Psoas muscle (tissue), 8 donors: Measurements from ENCODE around the gene PRKAR1A. TPM values are rescaled to one million over a fixed set of nuclear protein-coding genes. Genes with fewer than 3 reads are reported as not detected.

Experiments
- ATAC-seq, 4 donors: fragments of 200-7000 bp; cut with Tn5 transposase; one replicate each; pipeline ENCODE4 v1.9.1; 2020; ENCODE audit warnings: moderate library complexity in 3 of 4, mild to moderate bottlenecking in 2 of 4
- DNase-seq, 2 donors: peaks; one replicate each; pipeline ENCODE4 v3.0.0-alpha.2; 2020
- H3K27ac ChIP-seq: fragments of 200-600 bp; one replicate; pipeline ENCODE4 v1.8.0; 2022
- H3K27me3 ChIP-seq, 3 donors: fragments of 200-600 bp in 1 of 3; one replicate each; pipeline versions ENCODE4 v1.6.1 to v1.8.0; 2013 to 2022; ENCODE audit warnings: low read length in 2 of 3, mild to moderate bottlenecking in 2 of 3, moderate library complexity in 1 of 3; ENCODE audit not compliant: insufficient read depth in 3 of 3
- H3K36me3 ChIP-seq, 2 donors: fragments of 200-600 bp in 1 of 2; one replicate each; pipeline versions ENCODE4 v1.6.1 to v1.8.0; 2013 to 2022; ENCODE audit warnings: low read depth in 1 of 2, mild to moderate bottlenecking in 1 of 2, moderate library complexity in 1 of 2; ENCODE audit not compliant: insufficient read depth in 1 of 2
- H3K4me1 ChIP-seq: fragments of 200-600 bp; one replicate; pipeline ENCODE4 v1.8.0; 2022
- H3K4me3 ChIP-seq: fragments of 200-600 bp; one replicate; pipeline ENCODE4 v1.8.0; 2022; ENCODE audit warnings: mild to moderate bottlenecking
- H3K9me3 ChIP-seq: fragments of 200-600 bp; one replicate; pipeline ENCODE4 v1.8.0; 2022
- WGBS, 3 donors: extraction: QIAGEN DNeasy Blood & Tissue Kit; methylation state at CpG; one replicate each; pipeline versions ENCODE4 v1.1.6 to v1.1.7; 2013; 5-methylcytosine and 5-hydroxymethylcytosine counted together
- intact Hi-C, 2 donors: fragments of 100-400 bp; cut with DNase I; formaldehyde crosslinking; loops; one replicate each; pipeline versions ENCODE4 v1.11.0 to v1.14.2; 2022
- polyA plus RNA-seq, 3 donors: library from polyadenylated mRNA; stranded (reverse); fragments of 200-250 nt; gene quantifications; one replicate each; pipeline ENCODE4 v1.2.3, GENCODE V29; 2013
- total RNA-seq, 4 donors: library from RNA; stranded (reverse); fragmentation: NEBNext Ultra II Directional in 2 of 4; extraction: Animal tissue kit (Norgen Biotek cat#: 25700) in 2 of 4; gene quantifications; one replicate each; pipeline versions ENCODE4 v1.2.1 to v1.2.4, GENCODE V29; 2021 to 2023
- TF ChIP-seq, protein P1 (sequence below): fragments of 200-600 bp; IDR thresholded peaks from one replicate; pipeline ENCODE4 v1.8.0; 2022; ENCODE audit warnings: antibody characterized with exemption
- donor health status: healthy with polysubstance abuse.
- donor health status: DM: no; HTN: no; CAD: no; lungs with moderate emphysema.
- donor health status: Bipolar disorder and iron deficiency.
- donor health status: healthy.
- donor health status: DM: yes; HTN: yes; CAD: no.
- donor health status: DM: no; HTN: no; CAD: no.
- donor health status: DM: no; HTN: no; CAD: no.
- donor health status: DM: yes; HTN: yes; CAD: no.

PRKAR1A gene
- total and polyA plus RNA-seq, 7 donors = 145 to 2,295 (median 386) TPM

DNA sequence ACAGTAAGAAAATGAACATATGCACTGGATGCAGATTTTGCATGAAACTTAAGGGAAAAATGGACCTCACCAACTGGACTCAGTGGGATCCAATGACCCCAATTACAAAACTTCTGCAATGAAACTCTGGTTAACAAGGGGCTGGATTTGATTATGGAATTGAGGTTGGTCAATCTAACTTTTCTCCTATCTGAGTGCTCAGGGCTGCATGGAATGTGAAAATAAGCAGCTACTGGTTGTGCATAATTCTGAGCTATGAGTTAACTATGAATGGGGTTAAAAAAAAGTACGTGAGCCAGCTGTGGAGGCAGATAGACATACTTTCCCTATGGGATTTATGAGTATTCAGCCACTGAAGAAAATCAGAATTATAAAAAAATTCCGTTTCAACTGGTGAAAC, 79.8 kb downstream of the PRKAR1A start:
- intact Hi-C loops = no loop called here
- no peaks in the 10 kb centered on the region for H3K4me1 ChIP-seq
- H3K36me3 ChIP-seq = no peaks in the 10 kb centered on the region

DNA sequence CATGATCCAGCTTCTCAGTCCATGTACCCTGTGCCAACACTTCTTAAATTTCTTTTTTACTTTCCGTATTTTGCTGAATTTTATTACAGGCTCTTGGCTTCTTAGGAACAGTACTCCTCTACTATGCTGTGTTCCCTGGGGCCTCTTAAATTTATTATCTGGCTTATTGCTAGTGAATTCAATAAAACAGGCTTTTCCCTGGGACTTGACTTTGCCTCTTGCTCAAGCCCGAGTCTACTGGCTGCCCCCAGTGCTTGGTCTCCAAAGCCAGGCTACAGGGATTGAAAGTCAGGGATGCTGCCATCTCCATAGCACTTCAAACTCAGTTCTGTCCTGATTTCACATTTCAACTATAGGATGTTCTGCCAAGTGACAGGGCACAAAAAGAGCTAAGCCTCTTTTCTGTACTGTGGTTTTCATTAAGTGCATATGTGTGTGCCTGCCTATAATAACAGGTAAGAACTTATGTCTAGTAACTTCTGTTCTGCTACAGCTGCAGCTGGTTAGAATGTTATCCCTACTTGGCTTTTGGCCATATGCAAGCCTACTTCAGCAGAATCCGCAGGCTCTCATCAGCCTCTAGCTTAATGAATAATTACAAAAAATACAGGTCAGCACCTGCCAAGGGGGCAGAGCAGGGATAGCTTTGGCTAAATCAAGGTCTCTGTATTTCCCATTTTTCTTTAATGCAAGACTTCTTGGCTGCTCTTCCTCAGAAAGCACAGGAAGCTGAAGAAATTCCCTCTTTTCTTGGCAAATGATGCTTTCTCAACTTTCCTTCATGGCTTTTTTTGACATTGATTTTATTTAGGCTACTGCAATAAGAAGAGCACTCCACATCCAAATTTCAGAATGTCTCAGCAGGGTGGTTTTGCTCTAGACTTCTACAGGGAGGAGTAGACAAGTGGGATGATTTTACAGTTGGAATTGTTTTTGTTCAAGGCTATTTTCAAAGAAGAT, 80.7 kb downstream of the PRKAR1A start:
- intact Hi-C loops = no loop called here
- H3K27ac ChIP-seq = no peak overlapping the region

More for the DNA sequence above, 79.8 kb downstream of the PRKAR1A start:
- Histone ChIP-seq H3K27me3 (no peaks in the 10 kb centered on the region), H3K4me3 (no peak overlapping the region), H3K9me3 (no peaks in the 10 kb centered on the region), H3K27ac (no peak overlapping the region)
- no peak for ATAC-seq
- TF ChIP-seq, protein P1, sequence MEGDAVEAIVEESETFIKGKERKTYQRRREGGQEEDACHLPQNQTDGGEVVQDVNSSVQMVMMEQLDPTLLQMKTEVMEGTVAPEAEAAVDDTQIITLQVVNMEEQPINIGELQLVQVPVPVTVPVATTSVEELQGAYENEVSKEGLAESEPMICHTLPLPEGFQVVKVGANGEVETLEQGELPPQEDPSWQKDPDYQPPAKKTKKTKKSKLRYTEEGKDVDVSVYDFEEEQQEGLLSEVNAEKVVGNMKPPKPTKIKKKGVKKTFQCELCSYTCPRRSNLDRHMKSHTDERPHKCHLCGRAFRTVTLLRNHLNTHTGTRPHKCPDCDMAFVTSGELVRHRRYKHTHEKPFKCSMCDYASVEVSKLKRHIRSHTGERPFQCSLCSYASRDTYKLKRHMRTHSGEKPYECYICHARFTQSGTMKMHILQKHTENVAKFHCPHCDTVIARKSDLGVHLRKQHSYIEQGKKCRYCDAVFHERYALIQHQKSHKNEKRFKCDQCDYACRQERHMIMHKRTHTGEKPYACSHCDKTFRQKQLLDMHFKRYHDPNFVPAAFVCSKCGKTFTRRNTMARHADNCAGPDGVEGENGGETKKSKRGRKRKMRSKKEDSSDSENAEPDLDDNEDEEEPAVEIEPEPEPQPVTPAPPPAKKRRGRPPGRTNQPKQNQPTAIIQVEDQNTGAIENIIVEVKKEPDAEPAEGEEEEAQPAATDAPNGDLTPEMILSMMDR = no peak
- no peak for DNase-seq
- WGBS, 3 donors = 66 to 80% (median 78%) methylated on average over 2 of the region's 2 CpGs

DNA sequence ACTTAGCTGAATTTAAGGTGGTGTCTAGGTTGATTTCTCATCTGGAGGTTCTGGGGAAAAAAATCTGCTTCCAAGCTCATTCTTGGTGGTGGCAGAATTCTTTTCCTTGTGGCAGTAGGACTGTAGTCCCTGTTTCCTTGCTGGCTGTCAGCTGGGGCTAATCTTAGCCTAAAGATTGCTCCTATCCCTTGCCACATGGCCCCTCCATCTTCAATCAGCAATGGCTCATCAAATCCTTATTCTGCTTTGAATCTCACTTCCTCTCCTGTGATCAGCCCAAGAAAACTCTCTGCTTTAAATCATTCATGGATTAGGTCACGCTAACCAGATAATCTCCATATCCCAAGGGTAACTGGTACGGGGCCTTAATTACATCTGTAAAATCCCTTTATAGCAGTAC, 82.3 kb downstream of the PRKAR1A start:
- Histone ChIP-seq H3K4me3 (no peak overlapping the region), H3K27ac (no peak overlapping the region), H3K27me3 (peaks cover 0 to 10% (median 0%) of the 10 kb centered on the region in 3 donors), H3K4me1 (no peaks in the 10 kb centered on the region), H3K36me3 (no peaks in the 10 kb centered on the region), H3K9me3 (no peaks in the 10 kb centered on the region)
- DNase-seq (no peak), ATAC-seq (no peak)
- 79 to 95% (median 84%) methylated on average over 2 of the region's 2 CpGs for WGBS, 3 donors
- TF ChIP-seq, protein P1 = no peak
- intact Hi-C loops = no loop called here

More for the DNA sequence above, 80.7 kb downstream of the PRKAR1A start:
- TF ChIP-seq, protein P1 = no peak
- H3K4me3 ChIP-seq = no peak overlapping the region
- H3K9me3 ChIP-seq = no peaks in the 10 kb centered on the region
- peak in 3 of 4 donors; percentile 40 to 67 (median 40) for ATAC-seq
- no peaks in the 10 kb centered on the region for H3K4me1 ChIP-seq
- WGBS, 3 donors = 24 to 30% (median 27%) methylated on average over 3 of the region's 3 CpGs
- DNase-seq = peak; percentile 24 to 56
- no peaks in the 10 kb centered on the region for H3K36me3 ChIP-seq
- H3K27me3 ChIP-seq = no peaks in the 10 kb centered on the region

DNA sequence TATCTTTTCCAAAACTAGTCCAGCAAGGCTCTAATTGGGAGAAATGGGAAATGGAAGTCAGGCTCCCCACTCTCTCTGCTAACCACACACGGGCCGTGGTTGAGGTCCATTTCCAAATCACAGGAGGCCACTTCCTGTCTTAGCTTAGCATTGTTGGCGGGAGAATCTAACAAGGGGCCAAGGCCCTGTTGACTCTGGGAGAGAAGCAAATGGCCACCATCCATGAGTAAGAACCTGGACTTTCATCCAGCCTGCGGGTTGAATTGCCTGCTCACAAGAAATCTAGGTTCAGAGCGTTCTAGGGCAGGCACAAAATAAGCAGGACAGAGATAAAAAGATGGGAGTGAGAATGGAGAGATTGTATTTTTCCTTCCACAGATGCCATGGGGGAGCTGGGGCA, 83.3 kb downstream of the PRKAR1A start:
- no peaks in the 10 kb centered on the region for H3K4me1 ChIP-seq
- WGBS, 3 donors = 58 to 75% (median 64%) methylated on average over 5 of the region's 5 CpGs
- H3K36me3 ChIP-seq = no peaks in the 10 kb centered on the region
- H3K4me3 ChIP-seq = no peak overlapping the region
- DNase-seq (peak; percentile 43 to 60), ATAC-seq (peak in 2 of 4 donors; percentile 27 to 37)
- peak overlapping the region; percentile 0 for H3K27ac ChIP-seq
- intact Hi-C loops = no loop called here
- no peaks in the 10 kb centered on the region for H3K9me3 ChIP-seq
- H3K27me3 ChIP-seq = peaks cover 0 to 20% (median 4%) of the 10 kb centered on the region in 3 donors
- TF ChIP-seq, protein P1 = no peak
